Lower leg skin (tissue), 3 donors: Measurements from ENCODE around the gene DHX8.

ENCODE experiments used
- CTCF ChIP-seq, 3 donors: fragments of 450-650 bp; IDR thresholded peaks; one replicate each; pipeline ENCODE4 v1.5.1; 2016; ENCODE audit warnings: antibody characterized with exemption in 3 of 3, mild to moderate bottlenecking in 3 of 3, moderate library complexity in 2 of 3
- POLR2A ChIP-seq, 2 donors: fragments of 450-650 bp; IDR thresholded peaks; one replicate each; pipeline ENCODE4 v1.6.1; 2016 to 2017; ENCODE audit warnings: antibody characterized with exemption in 2 of 2, mild to moderate bottlenecking in 1 of 2, moderate library complexity in 1 of 2

- TF ChIP-seq CTCF (IDR thresholded peaks at IDR 0.05): no peak
- no peak for TF ChIP-seq POLR2A (IDR thresholded peaks at IDR 0.05)
Observed at GRCh38 chr17:43560461-43561427, 77.0 kb downstream of the DHX8 start.
